Left lobe of liver (tissue), 2 donors: Measurements from ENCODE around the gene GEMIN8. TPM values are rescaled to one million over a fixed set of nuclear protein-coding genes. Genes with fewer than 3 reads are reported as not detected.

Source experiments
- ATAC-seq: fragments of 200-7000 bp; cut with Tn5 transposase; one replicate; pipeline ENCODE4 v1.9.1; 2020; ENCODE audit warnings: mild to moderate bottlenecking, moderate library complexity
- DNase-seq: peaks from one replicate; pipeline ENCODE4 v3.0.0-alpha.2; 2020; ENCODE audit warnings: low spot score
- total RNA-seq: library from RNA; stranded (reverse); gene quantifications from one replicate; pipeline ENCODE4 v1.2.1, GENCODE V29; 2021
- donor health status: DM: no; HTN: no; CAD: no; lungs with moderate emphysema.
- donor health status: DM: no; HTN: yes; CAD: no.

Gene GEMIN8, protein sequence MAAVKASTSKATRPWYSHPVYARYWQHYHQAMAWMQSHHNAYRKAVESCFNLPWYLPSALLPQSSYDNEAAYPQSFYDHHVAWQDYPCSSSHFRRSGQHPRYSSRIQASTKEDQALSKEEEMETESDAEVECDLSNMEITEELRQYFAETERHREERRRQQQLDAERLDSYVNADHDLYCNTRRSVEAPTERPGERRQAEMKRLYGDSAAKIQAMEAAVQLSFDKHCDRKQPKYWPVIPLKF
- total RNA-seq: 7.5 TPM

DNA sequence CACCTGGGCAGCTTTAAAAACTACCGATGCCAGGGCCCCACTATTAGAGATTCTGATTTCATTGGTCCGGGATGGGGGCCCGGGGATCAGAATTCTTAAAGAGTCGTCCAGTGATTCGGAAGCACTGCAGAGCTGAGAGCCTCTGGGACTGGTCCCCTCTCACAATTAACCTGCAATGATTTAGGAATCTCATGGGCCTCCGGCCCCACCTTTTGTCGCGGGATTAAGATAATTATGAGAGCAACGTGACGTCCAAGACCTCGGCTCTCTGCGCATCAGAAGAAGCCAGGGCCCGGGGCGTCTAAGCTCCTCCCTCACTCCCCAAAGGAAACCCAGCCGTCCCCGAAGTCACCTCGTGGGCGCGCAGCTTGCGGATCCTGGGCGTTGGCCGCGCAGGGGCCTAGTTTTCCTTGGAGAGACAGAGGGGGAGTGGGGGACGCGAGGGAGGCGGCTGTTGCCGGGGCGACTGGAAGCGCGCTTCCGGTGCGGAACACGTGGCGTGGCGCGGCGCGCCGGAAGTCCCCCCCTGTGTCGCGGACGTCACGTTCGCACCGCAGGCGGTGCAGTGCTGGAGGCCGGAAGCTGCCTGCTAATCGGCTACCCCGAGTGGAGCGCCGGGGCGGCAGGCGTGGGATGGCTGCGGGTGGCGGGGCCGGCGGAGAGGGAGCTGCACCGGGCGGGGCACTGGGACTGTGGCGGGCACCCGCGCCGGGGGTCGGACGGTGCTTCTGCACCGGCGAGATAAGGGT, at the start of gene GEMIN8:
Gene GEMIN8, minus strand, starts transcription at position 468 of the 749 bp plus-strand sequence. CDS start 8,414 bp downstream, outside the sequence.
- peak; percentile 99 for ATAC-seq
- DNase-seq: peak; percentile 84

GRCh38 chrX:14076639-14077038, 46.9 kb upstream of the GEMIN8 start:
- DNase-seq (no peak), ATAC-seq (no peak)

GRCh38 chrX:14073556-14073955, 43.9 kb upstream of the GEMIN8 start:
- DNase-seq (no peak), ATAC-seq (no peak)

GRCh38 chrX:14073071-14073470, 43.4 kb upstream of the GEMIN8 start:
- no peak for DNase-seq
- ATAC-seq: no peak

DNA sequence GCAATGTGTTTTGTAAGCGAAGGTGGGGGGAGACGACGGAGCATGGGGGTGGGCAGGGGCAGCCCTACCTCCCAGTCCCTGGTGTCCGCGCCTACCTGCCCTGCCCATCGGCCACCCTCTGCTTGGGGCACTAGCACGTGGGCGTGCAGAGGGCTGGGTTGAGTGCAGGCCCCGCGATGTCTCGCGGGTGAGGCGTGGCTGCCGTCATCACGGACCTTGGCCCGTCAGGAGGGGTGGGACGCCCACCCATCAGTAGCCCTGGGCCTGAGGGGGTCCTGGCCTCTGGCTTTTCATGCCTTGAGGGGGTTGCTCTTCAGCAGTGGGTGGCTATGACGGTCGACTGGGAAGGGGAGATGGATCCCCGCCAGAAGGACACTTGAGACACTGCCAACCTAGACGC, 36.1 kb upstream of the GEMIN8 start:
- ATAC-seq (no peak), DNase-seq (no peak)

GRCh38 chrX:14064626-14065432, 35.1 kb upstream of the GEMIN8 start:
- no peak for ATAC-seq
- no peak for DNase-seq

- ATAC-seq: no peak
- DNase-seq: no peak
These were observed 32.8 kb upstream of the GEMIN8 start for GRCh38 chrX:14062524-14062923.

DNA sequence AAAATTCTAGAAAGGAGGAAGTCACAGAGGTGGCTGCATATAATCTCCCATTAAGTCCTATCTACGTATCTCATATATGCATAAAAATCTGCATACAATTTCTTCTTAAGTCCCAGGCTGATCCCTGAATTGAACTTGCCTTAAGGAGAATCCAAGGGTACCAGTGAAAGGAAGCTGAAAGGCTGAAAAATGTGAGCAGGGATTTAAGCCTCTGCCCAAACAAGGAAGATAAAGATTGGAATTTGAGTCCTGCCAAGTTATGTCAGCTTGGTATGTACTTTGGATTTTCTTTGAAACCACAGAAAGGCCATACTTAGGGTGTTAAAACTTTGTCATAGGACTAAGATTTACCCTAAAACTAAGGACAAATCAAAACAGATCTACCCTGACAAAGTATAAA, 26.5 kb upstream of the GEMIN8 start:
- DNase-seq: no peak
- no peak for ATAC-seq

GRCh38 chrX:14051416-14051815, 21.7 kb upstream of the GEMIN8 start:
- DNase-seq (no peak), ATAC-seq (no peak)

DNA sequence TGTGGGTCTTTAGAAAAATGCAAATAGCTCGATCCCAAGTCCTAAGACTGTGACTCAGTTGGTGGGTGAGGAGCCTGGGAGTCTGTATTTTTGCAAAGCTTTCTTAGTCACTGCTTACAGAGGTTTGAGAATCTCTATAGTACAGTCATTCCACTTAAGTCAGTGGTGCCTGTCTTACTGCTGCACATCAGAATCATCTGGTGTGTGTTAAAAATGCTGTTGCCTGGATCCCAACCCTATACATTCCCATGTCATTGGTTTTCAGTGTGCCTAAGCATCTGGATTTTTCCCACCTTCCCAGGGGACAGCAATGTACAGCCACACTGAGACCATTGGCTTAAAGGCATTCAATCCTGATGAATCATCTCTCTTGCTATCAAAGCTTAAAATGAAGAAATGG, 21.0 kb upstream of the GEMIN8 start:
- ATAC-seq: no peak
- no peak for DNase-seq

GRCh38 chrX:14043209-14043608, 13.5 kb upstream of the GEMIN8 start:
- DNase-seq (no peak), ATAC-seq (no peak)

DNA sequence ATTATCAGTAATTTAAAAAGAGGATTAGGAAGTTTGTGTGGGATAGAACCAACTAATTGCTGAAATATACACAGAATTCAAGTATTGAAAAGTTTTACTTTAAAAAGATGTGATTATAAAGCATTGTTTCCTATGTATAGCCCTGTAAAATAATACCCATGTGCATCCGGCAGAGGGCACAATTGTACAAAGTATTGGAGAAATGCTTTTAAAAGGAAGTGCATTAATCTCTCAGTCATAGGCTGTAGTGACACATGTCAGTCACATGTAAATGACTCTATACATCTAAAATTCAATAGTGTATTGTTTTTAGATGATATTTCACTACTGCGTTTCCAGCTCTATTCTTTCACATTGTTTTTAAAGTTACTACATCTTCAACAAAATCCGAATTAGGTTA, 9.7 kb upstream of the GEMIN8 start:
- ATAC-seq (peak; percentile 76), DNase-seq (peak; percentile 42)

- ATAC-seq (no peak), DNase-seq (no peak)
These were observed 8.8 kb upstream of the GEMIN8 start for GRCh38 chrX:14038375-14039085.

- DNase-seq (no peak), ATAC-seq (peak; percentile 40)
These were observed 2.7 kb upstream of the GEMIN8 start for GRCh38 chrX:14032406-14032805.

DNA sequence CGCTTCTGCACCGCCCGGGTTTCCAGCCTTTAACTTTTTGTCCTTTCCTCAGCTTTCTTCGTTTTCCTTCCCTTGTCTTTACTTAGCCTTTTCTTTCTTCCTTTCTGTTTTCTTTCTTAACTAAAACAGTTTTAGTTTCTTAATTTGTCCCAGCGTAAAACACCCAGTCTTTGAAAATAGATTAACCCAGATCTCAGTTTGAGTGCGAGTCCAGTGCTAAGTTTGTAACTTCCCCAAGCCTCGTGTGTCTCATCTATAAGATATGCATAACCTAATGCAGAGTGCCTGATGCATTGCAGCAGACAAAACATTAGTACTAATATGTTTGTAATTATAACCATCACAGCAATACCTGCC, 460 bp upstream of the GEMIN8 start:
- no peak for DNase-seq
- peak; percentile 18 for ATAC-seq

GRCh38 chrX:14029039-14029424, 660 bp downstream of the GEMIN8 start:
- ATAC-seq: no peak
- no peak for DNase-seq

- no peak for ATAC-seq
These were observed 1.2 kb downstream of the GEMIN8 start for GRCh38 chrX:14028473-14028872.

DNA sequence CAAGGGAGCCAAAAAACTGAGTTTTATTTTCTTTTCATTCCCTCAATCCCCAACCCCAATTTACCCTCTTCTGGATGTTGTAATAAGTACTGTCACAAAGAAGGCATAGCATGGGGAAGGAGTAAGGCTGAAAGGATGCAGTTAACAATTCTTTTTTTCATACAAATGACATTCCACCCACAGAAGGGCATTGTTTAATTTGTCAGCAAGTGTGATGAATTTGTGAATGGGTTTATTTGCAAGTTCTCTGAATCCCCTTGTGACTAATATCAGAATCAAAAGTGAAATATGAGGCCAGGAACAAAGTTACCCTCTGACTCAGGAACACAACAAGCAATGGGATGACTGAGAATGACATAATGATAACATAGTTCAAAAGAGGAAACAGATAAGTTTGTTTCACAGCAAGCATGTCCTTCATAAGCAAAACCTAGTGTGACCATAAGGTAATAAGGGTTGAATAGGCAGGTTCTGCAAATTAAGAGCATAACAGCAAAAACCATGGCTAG, 2.1 kb downstream of the GEMIN8 start:
- ATAC-seq: no peak
- no peak for DNase-seq

More at GRCh38 chrX:14028473-14028872, 1.2 kb downstream of the GEMIN8 start:
- DNase-seq: no peak

DNA sequence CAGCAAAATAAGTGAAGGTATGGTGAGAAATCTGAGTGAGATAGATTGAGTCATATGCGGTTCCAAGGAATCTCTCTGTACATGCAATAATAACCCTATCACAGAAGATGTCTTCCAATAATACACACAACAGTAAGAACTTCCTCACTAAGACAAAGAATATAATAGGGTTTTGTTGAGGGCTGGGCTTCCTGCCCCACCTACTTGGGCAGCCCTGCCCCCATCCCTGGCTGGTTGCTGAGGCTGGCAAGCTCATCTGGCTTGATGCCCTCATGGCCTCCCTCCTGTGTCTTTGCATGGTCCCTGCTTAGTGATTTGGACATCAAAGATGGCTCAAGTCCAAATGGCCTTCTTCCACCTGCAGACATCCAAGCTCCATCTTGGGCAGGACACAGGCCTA, 2.7 kb downstream of the GEMIN8 start:
- ATAC-seq (no peak), DNase-seq (no peak)

GRCh38 chrX:14026121-14026520, 3.6 kb downstream of the GEMIN8 start:
- DNase-seq (no peak), ATAC-seq (no peak)

- DNase-seq: no peak
- ATAC-seq: no peak
These were observed 7.7 kb downstream of the GEMIN8 start for GRCh38 chrX:14022019-14022418.
